Choroid plexus epithelial cell (primary cell): ENCODE data around the gene IL6R.
"Not testable (repeated sequence)": the region's sequence is repeated elsewhere in the genome, so short reads cannot be mapped to it uniquely, and the experiment has no call there.

Source experiments
- DNase-seq: peaks from one replicate; pipeline ENCODE4 v3.0.0-alpha.2; 2010; ENCODE audit warnings: low read depth
- H3K4me3 ChIP-seq: 2 replicates; pipeline ENCODE4 v1.5.1; 2011; ENCODE audit warnings: low read depth, mild to moderate bottlenecking, control low read depth, low read length, moderate library complexity
- TF ChIP-seq, protein P1 (sequence below): conservative IDR thresholded peaks from 2 replicates; pipeline ENCODE4 v1.5.1; 2011; ENCODE audit warnings: low read depth, mild to moderate bottlenecking, control low read depth, inconsistent platforms, low read length, moderate library complexity

Gene IL6R

DNA sequence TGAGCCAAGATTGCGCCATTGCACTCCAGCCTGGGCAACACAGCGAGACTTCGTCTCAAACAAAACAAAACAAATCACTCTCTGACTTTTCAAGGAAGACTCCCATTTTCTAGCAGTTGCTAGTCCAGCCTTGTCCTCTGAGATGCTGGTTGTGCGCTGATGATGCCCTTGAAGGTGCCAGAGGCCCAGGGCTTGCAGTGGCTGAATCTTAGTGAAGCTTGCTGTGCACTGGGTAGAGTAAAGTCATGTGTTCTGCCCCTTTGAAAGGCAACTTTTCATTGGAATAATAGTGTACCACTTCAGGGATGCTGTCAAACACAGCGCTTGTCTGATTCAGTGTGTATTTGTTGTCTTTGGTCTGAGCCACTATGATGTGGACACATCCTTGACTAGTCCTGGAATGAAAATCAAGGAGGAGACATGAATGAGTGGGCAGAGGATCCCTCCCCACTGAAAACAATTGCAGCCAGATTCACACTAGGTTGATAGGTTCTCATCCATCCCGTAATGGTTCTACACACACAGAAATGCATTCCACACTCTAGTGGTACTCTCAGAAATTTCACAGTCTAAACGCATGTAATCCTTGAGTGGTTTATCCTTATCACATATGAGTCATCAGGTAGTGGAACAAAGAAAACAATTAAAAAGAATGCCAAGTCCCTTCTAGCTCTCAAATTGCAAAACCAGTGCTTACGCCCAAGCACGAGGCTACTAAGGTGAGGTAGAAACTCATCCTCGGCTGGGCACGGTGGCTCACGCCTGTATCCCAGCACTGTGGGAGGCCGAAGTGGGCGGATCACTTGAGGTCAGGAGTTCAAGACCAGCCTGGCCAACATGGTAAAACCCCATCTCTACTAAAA lies 79.0 kb downstream of the IL6R start:
- peak; percentile 83 for DNase-seq
- TF ChIP-seq, protein P1, sequence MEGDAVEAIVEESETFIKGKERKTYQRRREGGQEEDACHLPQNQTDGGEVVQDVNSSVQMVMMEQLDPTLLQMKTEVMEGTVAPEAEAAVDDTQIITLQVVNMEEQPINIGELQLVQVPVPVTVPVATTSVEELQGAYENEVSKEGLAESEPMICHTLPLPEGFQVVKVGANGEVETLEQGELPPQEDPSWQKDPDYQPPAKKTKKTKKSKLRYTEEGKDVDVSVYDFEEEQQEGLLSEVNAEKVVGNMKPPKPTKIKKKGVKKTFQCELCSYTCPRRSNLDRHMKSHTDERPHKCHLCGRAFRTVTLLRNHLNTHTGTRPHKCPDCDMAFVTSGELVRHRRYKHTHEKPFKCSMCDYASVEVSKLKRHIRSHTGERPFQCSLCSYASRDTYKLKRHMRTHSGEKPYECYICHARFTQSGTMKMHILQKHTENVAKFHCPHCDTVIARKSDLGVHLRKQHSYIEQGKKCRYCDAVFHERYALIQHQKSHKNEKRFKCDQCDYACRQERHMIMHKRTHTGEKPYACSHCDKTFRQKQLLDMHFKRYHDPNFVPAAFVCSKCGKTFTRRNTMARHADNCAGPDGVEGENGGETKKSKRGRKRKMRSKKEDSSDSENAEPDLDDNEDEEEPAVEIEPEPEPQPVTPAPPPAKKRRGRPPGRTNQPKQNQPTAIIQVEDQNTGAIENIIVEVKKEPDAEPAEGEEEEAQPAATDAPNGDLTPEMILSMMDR: no peak
- H3K4me3 ChIP-seq: no peak overlapping the region

- no peak for DNase-seq
- TF ChIP-seq, protein P1: no peak
- H3K4me3 ChIP-seq: no peak overlapping the region
Observed at GRCh38 chr1:154485106-154485505, 80.0 kb downstream of the IL6R start.

GRCh38 chr1:154485910-154486496 lies 80.9 kb downstream of the IL6R start:
- H3K4me3 ChIP-seq: no peak overlapping the region
- TF ChIP-seq, protein P1: no peak
- no peak for DNase-seq

DNA sequence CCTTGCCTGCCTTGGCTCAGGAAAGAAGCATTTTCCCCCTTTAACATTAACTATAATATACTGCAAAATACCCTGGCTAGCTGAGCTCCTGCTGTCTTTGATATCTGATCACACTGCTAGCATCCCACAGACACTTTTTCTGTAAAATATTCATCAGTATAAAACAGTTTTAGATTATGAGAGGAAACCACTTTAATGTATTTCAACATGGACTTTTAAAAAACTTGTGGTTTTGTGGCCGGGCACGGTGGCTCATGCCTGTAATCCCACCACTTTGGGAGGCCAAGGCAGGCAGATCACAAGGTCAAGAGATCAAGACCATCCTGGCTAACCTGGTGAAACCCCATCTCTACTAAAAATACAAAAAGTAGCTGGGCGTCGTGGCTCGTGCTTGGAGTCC lies 81.6 kb downstream of the IL6R start:
- not testable (repeated sequence) for H3K4me3 ChIP-seq, DNase-seq

DNA sequence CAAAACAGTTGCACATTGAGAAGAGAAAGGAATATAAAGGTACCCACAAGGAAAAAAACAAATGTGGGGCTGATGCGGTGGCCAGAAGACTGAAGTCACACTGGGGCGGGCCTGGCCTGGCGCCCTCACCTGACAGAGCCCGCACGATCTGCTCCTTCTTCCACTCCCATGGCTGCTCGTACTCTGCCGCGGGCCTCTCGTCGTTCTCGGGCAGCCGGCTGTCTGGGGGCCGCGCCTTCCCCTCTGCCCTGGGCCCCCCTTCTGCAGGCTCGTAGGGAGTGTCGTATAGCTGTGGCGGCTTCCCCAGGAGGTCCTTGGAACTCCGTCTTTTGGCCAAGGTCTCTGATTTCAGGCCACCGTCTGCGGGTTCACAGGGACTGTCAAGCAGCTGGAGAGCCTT lies 83.8 kb downstream of the IL6R start:
- no peak for DNase-seq
- TF ChIP-seq, protein P1: no peak
- no peak overlapping the region for H3K4me3 ChIP-seq

- DNase-seq: no peak
- TF ChIP-seq, protein P1: no peak
Observed at GRCh38 chr1:154489695-154490274, 84.6 kb downstream of the IL6R start.

DNA sequence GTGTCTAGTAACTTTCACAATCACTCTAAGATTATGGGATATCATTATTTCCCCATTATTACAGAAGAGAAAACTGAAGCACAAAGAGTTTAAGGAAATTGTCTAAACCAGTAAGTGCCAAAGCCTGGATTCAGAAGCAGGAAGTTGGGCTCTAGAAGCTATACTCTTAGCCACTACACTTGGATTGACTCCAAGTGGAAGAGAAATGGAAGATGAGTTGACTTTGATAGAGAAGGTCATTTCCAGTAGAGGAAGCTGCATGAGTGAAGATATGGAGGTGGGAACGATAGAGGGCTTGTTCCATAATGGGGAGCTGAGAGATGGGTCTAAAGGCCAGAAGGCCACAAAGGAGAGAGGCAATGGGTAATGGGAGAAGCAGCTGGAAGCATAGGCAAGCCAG lies 85.2 kb downstream of the IL6R start:
- DNase-seq: no peak
- TF ChIP-seq, protein P1: no peak
- no peak overlapping the region for H3K4me3 ChIP-seq

More at GRCh38 chr1:154489695-154490274, 84.6 kb downstream of the IL6R start:
- H3K4me3 ChIP-seq: no peak overlapping the region
